ENCODE measurements around the gene UNC5A.

The UNC5A gene

GRCh38 chr5:176810081-176810597 lies at the start of gene UNC5A:
Gene UNC5A (plus strand): TSS chr5:176810559. CDS start chr5:176810751, 192 bp downstream.
- TF ChIP-seq CTCF (conservative IDR thresholded peaks at IDR 0.05) (no peak), ZFX (IDR thresholded peaks at IDR 0.05) (no peak)
- no peak within 1 kb of the TSS for H3K27ac ChIP-seq

- no peak overlapping the region for H3K27ac ChIP-seq
- TF ChIP-seq ZFX (IDR thresholded peaks at IDR 0.05), result no peak
- no peak for TF ChIP-seq CTCF (conservative IDR thresholded peaks at IDR 0.05)
Measured at GRCh38 chr5:176761755-176762154, 48.6 kb upstream of the UNC5A start.

- H3K27ac ChIP-seq, result no peak overlapping the region
Measured at GRCh38 chr5:176762489-176762888, 47.9 kb upstream of the UNC5A start.

GRCh38 chr5:176765687-176766086 lies 44.7 kb upstream of the UNC5A start:
- no peak for TF ChIP-seq ZFX (IDR thresholded peaks at IDR 0.05)
- no peak for TF ChIP-seq CTCF (conservative IDR thresholded peaks at IDR 0.05)
- no peak overlapping the region for H3K27ac ChIP-seq

More at GRCh38 chr5:176762489-176762888, 47.9 kb upstream of the UNC5A start:
- TF ChIP-seq CTCF (conservative IDR thresholded peaks at IDR 0.05) (0 out of 2 replicates have a peak, but pooled peaks have one; percentile 2), ZFX (IDR thresholded peaks at IDR 0.05) (no peak)

- no peak overlapping the region for H3K27ac ChIP-seq
- TF ChIP-seq CTCF (conservative IDR thresholded peaks at IDR 0.05) (no peak), ZFX (IDR thresholded peaks at IDR 0.05) (no peak)
Measured at GRCh38 chr5:176768174-176768970, 42.0 kb upstream of the UNC5A start.

- H3K27ac ChIP-seq, result no peak overlapping the region
- TF ChIP-seq ZFX (IDR thresholded peaks at IDR 0.05) (no peak), CTCF (conservative IDR thresholded peaks at IDR 0.05) (no peak)
Measured at GRCh38 chr5:176769911-176770310, 40.4 kb upstream of the UNC5A start.

GRCh38 chr5:176770431-176770830 lies 39.9 kb upstream of the UNC5A start:
- no peak overlapping the region for H3K27ac ChIP-seq
- TF ChIP-seq CTCF (conservative IDR thresholded peaks at IDR 0.05) (no peak), ZFX (IDR thresholded peaks at IDR 0.05) (no peak)

All from C4-2B (cell line).